OCI-LY7 (cell line): ENCODE data around the gene MROH2A. TPM values are rescaled to one million over a fixed set of nuclear protein-coding genes. Genes with fewer than 3 reads are reported as not detected.

Source experiments
- BruUV-seq: library from RNA; stranded (reverse); fragments of 400-500 nt; replicated peaks from 2 replicates; lab custom pipeline; 2021; lab: Mats Ljungman, UMichigan
- CTCF ChIA-PET: fragments of 300-600 bp; sonication (Branson Sonifier 250); formaldehyde crosslinking; loops from one replicate; lab custom pipeline; 2022; ENCODE audit warnings: antibody characterized with exemption; ENCODE audit not compliant: unreplicated experiment; lab: Charles Lee
- POLR2A ChIA-PET: fragments of 300-600 bp; sonication (Branson Sonifier 250); formaldehyde crosslinking; loops from one replicate; lab custom pipeline; 2022; ENCODE audit warnings: antibody characterized with exemption; lab: Charles Lee
- DNase-seq: peaks from one replicate; pipeline ENCODE4 v3.0.0-alpha.2; 2015; ENCODE audit warnings: low spot score
- H2AFZ ChIP-seq: fragments of 200-600 bp; sonication (generic), shearing (Covaris generic); 2 replicates; pipeline ENCODE4 v1.6.1; 2014; ENCODE audit warnings: mild to moderate bottlenecking, antibody characterized with exemption, low read length, moderate library complexity
- H3K27ac ChIP-seq: fragments of 200-600 bp; sonication (generic); 2 replicates; pipeline ENCODE4 v1.5.1; 2014; ENCODE audit warnings: mixed run types, low read depth, mild to moderate bottlenecking, moderate library complexity, low read length, inconsistent platforms; ENCODE audit not compliant: poor library complexity, severe bottlenecking
- H3K36me3 ChIP-seq: fragments of 200-600 bp; sonication (generic); 2 replicates; pipeline ENCODE4 v1.6.1; 2014; ENCODE audit warnings: mild to moderate bottlenecking, antibody characterized with exemption, low read length, moderate library complexity, mixed read lengths; ENCODE audit not compliant: insufficient read depth
- H3K4me1 ChIP-seq: fragments of 200-600 bp; sonication (generic); 2 replicates; pipeline ENCODE4 v1.5.1; 2014; ENCODE audit warnings: mild to moderate bottlenecking, low read length; ENCODE audit not compliant: insufficient read depth, poor library complexity, severe bottlenecking
- H3K4me2 ChIP-seq: fragments of 200-600 bp; sonication (generic); 2 replicates; pipeline ENCODE4 v1.6.1; 2014; ENCODE audit warnings: mild to moderate bottlenecking, low read length
- H3K4me3 ChIP-seq: fragments of 200-600 bp; sonication (generic); 2 replicates; pipeline ENCODE4 v1.5.1; 2014; ENCODE audit warnings: mild to moderate bottlenecking, low read depth, low read length; ENCODE audit not compliant: poor library complexity, severe bottlenecking
- H3K79me2 ChIP-seq: fragments of 200-600 bp; sonication (generic); 2 replicates; pipeline ENCODE4 v1.6.1; 2016; ENCODE audit warnings: low read depth, mild to moderate bottlenecking, low read length, moderate library complexity, mixed read lengths; ENCODE audit not compliant: insufficient read depth
- H3K9me2 ChIP-seq: fragments of 200-600 bp; sonication (generic); 2 replicates; pipeline ENCODE4 v1.6.1; 2016; ENCODE audit warnings: mild to moderate bottlenecking, low read length, mixed read lengths; ENCODE audit not compliant: insufficient read depth
- H3K9me3 ChIP-seq: fragments of 200-600 bp; sonication (generic); 2 replicates; pipeline ENCODE4 v1.6.1; 2014; ENCODE audit warnings: mild to moderate bottlenecking, mixed run types, low read length, mixed read lengths
- H4K20me1 ChIP-seq: fragments of 200-600 bp; sonication (generic); 2 replicates; pipeline ENCODE4 v1.6.1; 2014; ENCODE audit warnings: mild to moderate bottlenecking, antibody characterized with exemption, low read length, moderate library complexity, mixed read lengths; ENCODE audit not compliant: insufficient read depth
- CTCF ChIP-seq: fragments of 200-600 bp; sonication (generic); conservative IDR thresholded peaks from 2 replicates; pipeline ENCODE4 v1.5.1; 2014; ENCODE audit warnings: mild to moderate bottlenecking, antibody characterized with exemption, low read length, moderate library complexity, mixed read lengths
- EZH2phosphoT487 ChIP-seq: fragments of 200-600 bp; sonication (generic); IDR thresholded peaks from 2 replicates; pipeline ENCODE4 v1.6.1; 2018; ENCODE audit warnings: low read depth, borderline replicate concordance, mild to moderate bottlenecking, mixed run types, antibody characterized with exemption, low read length, moderate library complexity, mixed read lengths
- intact Hi-C: fragments of 100-400 bp; cut with micrococcal nuclease; formaldehyde crosslinking; loops from one replicate; pipeline ENCODE4 v1.10.0; 2022; ENCODE audit not compliant: unreplicated experiment
- total RNA-seq, 2 experiments: library from RNA; depleted of rRNA in 1 of 2; stranded (reverse); fragments of >200 nt in 1 of 2; shearing (Covaris generic) in 1 of 2; gene quantifications; 2 replicates each; pipeline ENCODE4 v1.2.3, GENCODE V29; 2014 to 2022

Gene MROH2A
- total RNA-seq, 2 experiments from 2014 or later: not detected

DNA sequence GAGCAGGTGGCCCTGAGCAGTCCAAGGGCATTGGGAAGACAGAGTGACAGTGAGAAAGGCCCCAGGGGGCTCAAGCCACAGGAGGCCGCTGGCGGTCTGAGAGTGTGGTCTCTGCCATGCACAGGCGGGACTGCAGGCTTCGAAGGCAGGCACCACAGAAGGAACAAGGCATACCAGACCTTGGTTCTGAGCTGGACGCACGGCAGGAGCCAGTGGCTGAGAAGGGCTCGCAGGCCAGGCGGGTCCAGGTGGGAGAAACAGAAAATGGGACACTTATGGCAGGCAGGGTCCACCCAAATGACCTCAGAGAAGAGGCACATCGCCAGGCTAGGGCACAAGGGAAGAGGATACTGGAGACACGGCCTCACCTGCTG lies 61.3 kb downstream of the MROH2A start:
- CTCF ChIA-PET: no interaction called here
- no peak for DNase-seq
- Histone ChIP-seq H3K36me3 (peaks cover 100% of the 10 kb centered on the region), H3K9me3 (no peaks in the 10 kb centered on the region), H3K9me2 (no peaks in the 10 kb centered on the region), H2AFZ (no peak overlapping the region), H3K79me2 (peaks cover 74% of the 10 kb centered on the region), H3K4me3 (no peak overlapping the region), H3K4me2 (no peak overlapping the region), H4K20me1 (peaks cover 29% of the 10 kb centered on the region), H3K4me1 (peaks cover 9% of the 10 kb centered on the region), H3K27ac (no peak overlapping the region)
- TF ChIP-seq CTCF (no peak), EZH2phosphoT487 (no peak)
- POLR2A ChIA-PET: interaction anchor here (1.3 kb wide), 1 partner anchor 10 kb away, joined by 3 read pairs; no protein-coding TSS in a partner anchor
- intact Hi-C loops: loop anchor here (10.0 kb wide), 1 partner anchor 355 kb away; no protein-coding TSS in a partner anchor
- no TSS peak for BruUV-seq

GRCh38 chr2:233840520-233840919 lies 62.4 kb downstream of the MROH2A start:
- Histone ChIP-seq H3K27ac (no peak overlapping the region), H3K9me3 (no peaks in the 10 kb centered on the region), H3K4me2 (no peak overlapping the region), H3K36me3 (peaks cover 100% of the 10 kb centered on the region), H3K79me2 (peaks cover 76% of the 10 kb centered on the region), H3K4me3 (no peak overlapping the region), H4K20me1 (peaks cover 29% of the 10 kb centered on the region), H3K9me2 (no peaks in the 10 kb centered on the region), H3K4me1 (peaks cover 9% of the 10 kb centered on the region), H2AFZ (no peak overlapping the region)
- CTCF ChIA-PET: no interaction called here
- no TSS peak for BruUV-seq
- no peak for TF ChIP-seq CTCF
- POLR2A ChIA-PET: no interaction called here
- intact Hi-C loops: no loop called here
- no peak for DNase-seq

GRCh38 chr2:233841183-233841582 lies 63.1 kb downstream of the MROH2A start:
- intact Hi-C loops: no loop called here
- Histone ChIP-seq H4K20me1 (peaks cover 29% of the 10 kb centered on the region), H2AFZ (no peak overlapping the region), H3K79me2 (peaks cover 76% of the 10 kb centered on the region), H3K9me2 (no peaks in the 10 kb centered on the region), H3K36me3 (peaks cover 100% of the 10 kb centered on the region), H3K4me3 (no peak overlapping the region), H3K4me2 (no peak overlapping the region), H3K27ac (no peak overlapping the region), H3K9me3 (no peaks in the 10 kb centered on the region), H3K4me1 (peaks cover 9% of the 10 kb centered on the region)
- no peak for TF ChIP-seq CTCF
- no peak for TF ChIP-seq EZH2phosphoT487
- BruUV-seq: TSS peak; percentile 47
- no peak for DNase-seq
- CTCF ChIA-PET: no interaction called here
- POLR2A ChIA-PET: no interaction called here
